GM19099 (cell line): ENCODE data around the gene DFFB.

Experiments
- POLR2A ChIP-seq: IDR thresholded peaks from 3 replicates; pipeline ENCODE4 v1.6.1; 2011; ENCODE audit warnings: low read depth; ENCODE audit not compliant: insufficient read length; ENCODE audit errors: extremely low read depth

DFFB gene

GRCh38 chr1:3895279-3895950 lies 38.1 kb downstream of the DFFB start:
- no peak for TF ChIP-seq POLR2A

- no peak for TF ChIP-seq POLR2A
Observed at GRCh38 chr1:3895951-3896325, 38.7 kb downstream of the DFFB start.

GRCh38 chr1:3896396-3897000 lies 39.2 kb downstream of the DFFB start:
- TF ChIP-seq POLR2A = no peak

- no peak for TF ChIP-seq POLR2A
Observed at GRCh38 chr1:3898475-3898735, 41.1 kb downstream of the DFFB start.

- TF ChIP-seq POLR2A = no peak
Observed at GRCh38 chr1:3898994-3899753, 41.9 kb downstream of the DFFB start.

- no peak for TF ChIP-seq POLR2A
Observed at GRCh38 chr1:3899754-3900149, 42.5 kb downstream of the DFFB start.

GRCh38 chr1:3900150-3900968 lies 43.1 kb downstream of the DFFB start, which contains the start of gene C1orf174:
TSS of gene C1orf174 (minus strand) at chr1:3900272. CDS start at chr1:3900186, 86 bp downstream.
- TF ChIP-seq POLR2A = peak; percentile 75

- peak; percentile 36 for TF ChIP-seq POLR2A
Observed at GRCh38 chr1:3900969-3901529, 43.8 kb downstream of the DFFB start.

GRCh38 chr1:3902111-3902511 lies 44.8 kb downstream of the DFFB start:
- TF ChIP-seq POLR2A = no peak

GRCh38 chr1:3902571-3903091 lies 45.4 kb downstream of the DFFB start:
- no peak for TF ChIP-seq POLR2A

- no peak for TF ChIP-seq POLR2A
Observed at GRCh38 chr1:3903141-3904005, 46.1 kb downstream of the DFFB start.

GRCh38 chr1:3904006-3904842 lies 46.9 kb downstream of the DFFB start:
- TF ChIP-seq POLR2A = no peak

GRCh38 chr1:3904843-3905185 lies 47.5 kb downstream of the DFFB start:
- TF ChIP-seq POLR2A = no peak
